SK-N-MC (cell line): ENCODE data around the gene KMT2C.

Experiments
- EZH2 ChIP-seq: fragments of 200-600 bp; sonication (generic); IDR thresholded peaks from one replicate; pipeline ENCODE4 v1.6.1; 2017; ENCODE audit warnings: antibody characterized with exemption
- POLR2AphosphoS5 ChIP-seq: IDR thresholded peaks from 2 replicates; pipeline ENCODE4 v1.6.1; 2012; ENCODE audit warnings: mild to moderate bottlenecking, low read depth, low read length, borderline replicate concordance

- TF ChIP-seq EZH2, result no peak
- no peak for TF ChIP-seq POLR2AphosphoS5
Measured at GRCh38 chr7:152313217-152313616, 122.6 kb downstream of the KMT2C start.
